K562 (cell line): ENCODE measurements around the gene PTX3. TPM values are rescaled to one million over a fixed set of nuclear protein-coding genes. Genes with fewer than 3 reads are reported as not detected.

Source experiments
- ATAC-seq: fragments of 200-7000 bp; cut with Tn5 transposase; 3 replicates; pipeline ENCODE4 v1.9.1; 2020; ENCODE audit warnings: moderate library complexity
- BruUV-seq: library from RNA; stranded (reverse); fragments of 400-500 nt; replicated peaks from 2 replicates; lab custom pipeline; 2021; lab: Mats Ljungman, UMichigan
- CTCF ChIA-PET: fragments of 300-600 bp; formaldehyde crosslinking; extraction: SDS; loops from one replicate; lab custom pipeline; 2021; ENCODE audit warnings: low intra/inter-chr PET ratio; lab: Yijun Ruan, JAX
- POLR2A ChIA-PET: fragments of 300-600, 350-650 bp; sonication (Branson Sonifier 250); formaldehyde crosslinking; extraction: SDS; loops from one replicate; lab custom pipeline; 2021; ENCODE audit warnings: antibody characterized with exemption, inconsistent platforms; lab: Yijun Ruan, JAX
- DNase-seq, 4 experiments: peaks; one replicate each; pipeline versions ENCODE4 v3.0.0 to v3.0.0-alpha.2; 2011 to 2018; ENCODE audit warnings: low spot score in 3 of 4, mixed read lengths in 3 of 4; ENCODE audit errors: extremely low read depth in 1 of 4
- FAIRE-seq: peaks from 2 replicates; lab custom pipeline; 2011; peaks lifted over from hg19 to GRCh38; lab: Jason Lieb, UNC
- H2AFZ ChIP-seq: 2 replicates; pipeline ENCODE4 v1.6.0; 2011; ENCODE audit warnings: low read depth, low read length, control low read depth, inconsistent platforms
- H3K27ac ChIP-seq: fragments of 200-600 bp; 3 replicates; pipeline ENCODE4 v1.8.0; 2011; ENCODE audit warnings: low read depth, mild to moderate bottlenecking, control low read depth, inconsistent platforms, low read length, moderate library complexity, mixed read lengths; ENCODE audit errors: extremely low read depth
- H3K27me3 ChIP-seq, 2 experiments: fragments of 300-600 bp in 1 of 2; 2 replicates in 1 of 2; 3 replicates in 1 of 2; pipeline versions ENCODE4 v1.6.0 to v1.8.0; 2011; ENCODE audit warnings: inconsistent platforms in 2 of 2, low read length in 2 of 2, mild to moderate bottlenecking in 1 of 2, mixed read lengths in 1 of 2, moderate library complexity in 1 of 2; ENCODE audit not compliant: control insufficient read depth in 2 of 2, insufficient read depth in 2 of 2
- H3K36me3 ChIP-seq: fragments of 300-600 bp; 3 replicates; pipeline ENCODE4 v1.8.0; 2011; ENCODE audit warnings: mild to moderate bottlenecking, low read length, inconsistent platforms; ENCODE audit not compliant: control insufficient read depth, insufficient read depth
- H3K4me1 ChIP-seq, 2 experiments: fragments of 200-600 bp in 1 of 2; replicated peaks in 1 of 2; 2 replicates in 1 of 2; 3 replicates in 1 of 2; pipeline versions ENCODE4 v1.5.1 to v1.8.0; 2011; ENCODE audit warnings: inconsistent platforms in 2 of 2, low read length in 2 of 2, mild to moderate bottlenecking in 1 of 2, mixed read lengths in 1 of 2, moderate library complexity in 1 of 2; ENCODE audit not compliant: control insufficient read depth in 2 of 2, insufficient read depth in 2 of 2
- H3K4me2 ChIP-seq: 2 replicates; pipeline ENCODE4 v1.6.1; 2011; ENCODE audit warnings: low read length, control low read depth, inconsistent platforms, mixed read lengths; ENCODE audit not compliant: insufficient read depth
- H3K4me3 ChIP-seq: fragments of 200-600 bp; sonication (generic), shearing (Covaris generic); 2 replicates; pipeline ENCODE4 v1.5.1; 2016; ENCODE audit warnings: control low read depth, inconsistent platforms
- H3K79me2 ChIP-seq: fragments of 200-600 bp; 3 replicates; pipeline ENCODE4 v1.8.0; 2011; ENCODE audit warnings: low read length, inconsistent platforms; ENCODE audit not compliant: control insufficient read depth, insufficient read depth
- H3K9ac ChIP-seq, 2 experiments: 2 replicates each; pipeline versions ENCODE4 v1.6.0 to v1.6.1; 2011; ENCODE audit warnings: low read depth in 2 of 2, low read length in 2 of 2, control low read depth in 1 of 2, inconsistent platforms in 1 of 2, mild to moderate bottlenecking in 1 of 2, mixed read lengths in 1 of 2; ENCODE audit not compliant: insufficient read depth in 1 of 2
- H3K9me1 ChIP-seq: one replicate; pipeline ENCODE4 v1.6.0; 2011; ENCODE audit warnings: inconsistent platforms, mild to moderate bottlenecking, low read length, moderate library complexity; ENCODE audit not compliant: control insufficient read depth, insufficient read depth
- H3K9me3 ChIP-seq: replicated peaks from 2 replicates; pipeline ENCODE4 v1.5.1; 2011; ENCODE audit warnings: low read depth, low read length, inconsistent platforms; ENCODE audit not compliant: control insufficient read depth, insufficient read depth
- H4K20me1 ChIP-seq: replicated peaks from 2 replicates; pipeline ENCODE4 v1.6.1; 2011; ENCODE audit warnings: low read length, inconsistent platforms, mixed read lengths; ENCODE audit not compliant: control insufficient read depth, insufficient read depth
- ADNP ChIP-seq: fragments of 200-800 bp; sonication (Bioruptor generic); IDR thresholded peaks from 2 replicates; pipeline ENCODE4 v1.6.1; 2016; ENCODE audit warnings: missing genetic modification characterization, missing compliant biosample characterization
- BRD4 ChIP-seq: fragments of 200-600 bp; sonication (generic); IDR thresholded peaks from 2 replicates; pipeline ENCODE4 v1.6.1; 2017; ENCODE audit warnings: inconsistent platforms
- ETV6 ChIP-seq, 3 experiments: fragments of 150-350 bp in 1 of 3; sonication (generic) in 1 of 3; formaldehyde crosslinking in 1 of 3; IDR thresholded peaks; 2 replicates each; pipeline versions ENCODE4 v1.6.1 to v1.8.0; 2014 to 2022; ENCODE audit warnings: borderline replicate concordance in 2 of 3, low read depth in 2 of 3, antibody characterized with exemption in 1 of 3, low read length in 1 of 3, mild to moderate bottlenecking in 1 of 3, missing genetic modification reagents in 1 of 3
- KLF10 ChIP-seq: fragments of 250-450 bp; sonication (Bioruptor Pico); IDR thresholded peaks from 2 replicates; pipeline ENCODE4 v1.6.1; 2021; ENCODE audit warnings: matching md5 sums
- NFXL1 ChIP-seq: fragments of 450-650 bp; formaldehyde crosslinking; IDR thresholded peaks from 2 replicates; pipeline ENCODE4 v1.4.0; 2021; ENCODE audit warnings: mild to moderate bottlenecking
- POLR2H ChIP-seq: IDR thresholded peaks from 2 replicates; pipeline ENCODE4 v1.6.1; 2016; ENCODE audit warnings: missing genetic modification characterization, low read depth, mild to moderate bottlenecking, control low read depth, missing compliant biosample characterization, moderate library complexity
- PREB ChIP-seq: sonication (generic); formaldehyde crosslinking; IDR thresholded peaks from 2 replicates; pipeline ENCODE4 v1.8.1; 2023; ENCODE audit warnings: mild to moderate bottlenecking, missing genetic modification reagents
- RBM34 ChIP-seq: fragments of 200-400 bp; formaldehyde crosslinking; IDR thresholded peaks from 2 replicates; pipeline ENCODE4 v1.6.1; 2018; ENCODE audit warnings: low read length, borderline replicate concordance; ENCODE audit not compliant: insufficient read depth
- RCOR1 ChIP-seq, 2 experiments: IDR thresholded peaks; 2 replicates each; pipeline ENCODE4 v1.6.1; 2012; ENCODE audit warnings: low read depth in 2 of 2, low read length in 2 of 2, borderline replicate concordance in 1 of 2, improper control_type of control experiment in 1 of 2
- SMARCA5 ChIP-seq: fragments of 450-650 bp; IDR thresholded peaks from 2 replicates; pipeline ENCODE4 v1.6.1; 2016
- YBX1 ChIP-seq: fragments of 450-650 bp; IDR thresholded peaks from 2 replicates; pipeline ENCODE4 v1.7.1; 2016; ENCODE audit warnings: mild to moderate bottlenecking
- ZC3H11A ChIP-seq: IDR thresholded peaks from 2 replicates; pipeline ENCODE4 v1.6.1; 2012; ENCODE audit warnings: low read depth, low read length, improper control_type of control experiment
- ZC3H4 ChIP-seq: sonication (generic); formaldehyde crosslinking; IDR thresholded peaks from 2 replicates; pipeline ENCODE4 v1.9.0; 2021; ENCODE audit warnings: missing genetic modification reagents, borderline replicate concordance
- ZNF224 ChIP-seq: sonication (generic); formaldehyde crosslinking; IDR thresholded peaks from 2 replicates; pipeline ENCODE4 v1.8.0; 2022; ENCODE audit warnings: mild to moderate bottlenecking, missing genetic modification reagents
- ZNF282 ChIP-seq: sonication (generic); formaldehyde crosslinking; IDR thresholded peaks from 2 replicates; pipeline ENCODE4 v1.8.1; 2023; ENCODE audit warnings: missing genetic modification reagents
- WGBS: fragments of 100-300 bp; shearing (Covaris generic); methylation state at CpG from one replicate; pipeline ENCODE4 v1.1.6; 2016; ENCODE audit warnings: low coverage, mixed read lengths; ENCODE audit not compliant: insufficient coverage; ENCODE audit errors: missing lambda C conversion rate; 5-methylcytosine and 5-hydroxymethylcytosine counted together
- in situ Hi-C: fragments of 300-500 bp; cut with MboI; formaldehyde crosslinking; loops from 4 replicates; pipeline ENCODE4 v1.15.0; 2018; ENCODE audit warnings: inconsistent platforms, mixed read lengths
- intact Hi-C: fragments of 100-400 bp; cut with micrococcal nuclease; formaldehyde crosslinking; loops from 2 replicates; pipeline ENCODE4 v1.14.2; 2022
- polyA plus RNA-seq, 8 experiments: library from polyadenylated mRNA; depleted of rRNA in 4 of 8; stranded (reverse) in 5 of 8; unstranded in 3 of 8; fragments of >200 nt; fragmentation: Nextera tagmentation in 2 of 8; fragmentation: Illumina TruSeq in 1 of 8; extraction: Ambion mirVana in 2 of 8; extraction: Trizol in 1 of 8; gene quantifications; 2 replicates each; pipeline versions ENCODE4 v1.2.1 to v1.2.3, GENCODE V29; 2011 to 2014; ENCODE audit warnings: inconsistent platforms in 1 of 8, missing spikeins in 1 of 8
- total RNA-seq, 7 experiments: library from RNA; depleted of rRNA in 6 of 7; stranded (reverse); fragments of >200 nt in 6 of 7; fragmentation: Illumina TruSeq in 2 of 7; extraction: Trizol in 2 of 7; gene quantifications; 2 replicates each; pipeline versions ENCODE4 v1.2.1 to v1.2.3, GENCODE V29; 2011 to 2021; ENCODE audit warnings: low replicate concordance in 1 of 7
- TF ChIP-seq, protein P1 (sequence below): fragments of 450-650 bp; IDR thresholded peaks from 2 replicates; pipeline ENCODE4 v1.6.1; 2017; ENCODE audit warnings: mild to moderate bottlenecking, moderate library complexity
- TF ChIP-seq, protein P2 (sequence below): sonication (generic); formaldehyde crosslinking; IDR thresholded peaks from 2 replicates; pipeline ENCODE4 v1.8.1; 2022; ENCODE audit warnings: missing genetic modification reagents

Gene PTX3
- total and polyA plus RNA-seq, 9 of the 15 experiments (the other 6 are each of a cell fraction or from before 2014, with no cell fraction given) = 0.04 to 0.33 (median 0.15) TPM; not detected in 2

DNA sequence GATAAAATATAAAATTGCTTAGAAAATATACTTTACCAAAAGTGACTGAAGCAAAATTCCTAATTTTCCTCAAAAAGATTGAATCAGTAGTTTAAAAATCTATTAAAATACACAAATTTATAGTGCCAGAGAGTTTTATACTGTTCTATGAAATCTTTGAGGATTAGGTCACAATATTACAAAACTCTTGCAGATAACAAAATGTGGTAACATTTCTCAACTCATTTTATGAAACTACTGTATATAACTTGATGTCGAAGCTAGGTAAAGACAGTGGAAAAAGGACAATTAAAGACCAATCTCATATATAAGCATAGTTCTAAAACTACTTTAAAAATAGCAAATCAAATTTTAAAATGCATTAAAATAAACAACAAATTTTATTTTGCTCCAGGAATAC lies 50.7 kb downstream of the PTX3 start:
- CTCF ChIA-PET = no interaction called here
- in situ Hi-C loops = no loop called here
- ATAC-seq = no peak
- no peak for TF ChIP-seq ZC3H11A
- no peak for TF ChIP-seq ZNF224 (CRISPR knock-in tag)
- no peak for TF ChIP-seq RCOR1 (IDR thresholded peaks at IDR 0.05; ENCODE audit: borderline replicate concordance in 1 of 2, low read depth in 2 of 2, low read length in 2 of 2)
- TF ChIP-seq ZNF282 (CRISPR knock-in tag) = no peak
- TF ChIP-seq NFXL1 (CRISPR knock-in tag) = no peak
- no peak for TF ChIP-seq ZC3H4
- TF ChIP-seq, protein P1, sequence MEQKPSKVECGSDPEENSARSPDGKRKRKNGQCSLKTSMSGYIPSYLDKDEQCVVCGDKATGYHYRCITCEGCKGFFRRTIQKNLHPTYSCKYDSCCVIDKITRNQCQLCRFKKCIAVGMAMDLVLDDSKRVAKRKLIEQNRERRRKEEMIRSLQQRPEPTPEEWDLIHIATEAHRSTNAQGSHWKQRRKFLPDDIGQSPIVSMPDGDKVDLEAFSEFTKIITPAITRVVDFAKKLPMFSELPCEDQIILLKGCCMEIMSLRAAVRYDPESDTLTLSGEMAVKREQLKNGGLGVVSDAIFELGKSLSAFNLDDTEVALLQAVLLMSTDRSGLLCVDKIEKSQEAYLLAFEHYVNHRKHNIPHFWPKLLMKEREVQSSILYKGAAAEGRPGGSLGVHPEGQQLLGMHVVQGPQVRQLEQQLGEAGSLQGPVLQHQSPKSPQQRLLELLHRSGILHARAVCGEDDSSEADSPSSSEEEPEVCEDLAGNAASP = no peak
- no peak for TF ChIP-seq PREB (CRISPR knock-in tag)
- no peak for TF ChIP-seq RBM34
- no peak for TF ChIP-seq BRD4
- no peak for TF ChIP-seq ETV6 (IDR thresholded peaks at IDR 0.05; ENCODE audit: borderline replicate concordance in 1 of 2, low read depth in 2 of 2, low read length in 1 of 2)
- no peak for TF ChIP-seq ETV6 (CRISPR knock-in tag; IDR thresholded peaks at IDR 0.05; ENCODE audit: borderline replicate concordance)
- TF ChIP-seq, protein P2, sequence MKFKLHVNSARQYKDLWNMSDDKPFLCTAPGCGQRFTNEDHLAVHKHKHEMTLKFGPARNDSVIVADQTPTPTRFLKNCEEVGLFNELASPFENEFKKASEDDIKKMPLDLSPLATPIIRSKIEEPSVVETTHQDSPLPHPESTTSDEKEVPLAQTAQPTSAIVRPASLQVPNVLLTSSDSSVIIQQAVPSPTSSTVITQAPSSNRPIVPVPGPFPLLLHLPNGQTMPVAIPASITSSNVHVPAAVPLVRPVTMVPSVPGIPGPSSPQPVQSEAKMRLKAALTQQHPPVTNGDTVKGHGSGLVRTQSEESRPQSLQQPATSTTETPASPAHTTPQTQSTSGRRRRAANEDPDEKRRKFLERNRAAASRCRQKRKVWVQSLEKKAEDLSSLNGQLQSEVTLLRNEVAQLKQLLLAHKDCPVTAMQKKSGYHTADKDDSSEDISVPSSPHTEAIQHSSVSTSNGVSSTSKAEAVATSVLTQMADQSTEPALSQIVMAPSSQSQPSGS (CRISPR knock-in tag) = no peak
- no peak for TF ChIP-seq SMARCA5
- TF ChIP-seq YBX1 = no peak
- TF ChIP-seq KLF10 (CRISPR knock-in tag) = no peak
- TF ChIP-seq POLR2H (tag) = no peak
- no peak for TF ChIP-seq ADNP (tag)

More for the DNA sequence above, 50.7 kb downstream of the PTX3 start:
- no peak overlapping the region for H3K27ac ChIP-seq
- WGBS = 23% methylated on average over 1 of the region's 1 CpG
- H3K36me3 ChIP-seq = no peaks in the 10 kb centered on the region
- no peak for FAIRE-seq
- DNase-seq = no peak
- BruUV-seq = no TSS peak
- H3K27me3 ChIP-seq = no peaks in the 10 kb centered on the region
- H3K9me3 ChIP-seq = no peaks in the 10 kb centered on the region
- no peaks in the 10 kb centered on the region for H3K4me1 ChIP-seq
- no peaks in the 10 kb centered on the region for H4K20me1 ChIP-seq
- no peak overlapping the region for H3K4me2 ChIP-seq
- POLR2A ChIA-PET = interaction anchor here (0.5 kb wide), 1 partner anchor 29 kb away, joined by 3 read pairs; no protein-coding TSS in a partner anchor
- no peak overlapping the region for H2AFZ ChIP-seq
- H3K9me1 ChIP-seq = no peaks in the 10 kb centered on the region
- intact Hi-C loops = no loop called here
- H3K9ac ChIP-seq = no peak overlapping the region
- no peaks in the 10 kb centered on the region for H3K79me2 ChIP-seq
- no peak overlapping the region for H3K4me3 ChIP-seq
